ENCODE data around the gene SRC.
A peak's percentile ranks its signal among the peaks of the same experiment; 100 is the strongest.

The SRC gene

DNA sequence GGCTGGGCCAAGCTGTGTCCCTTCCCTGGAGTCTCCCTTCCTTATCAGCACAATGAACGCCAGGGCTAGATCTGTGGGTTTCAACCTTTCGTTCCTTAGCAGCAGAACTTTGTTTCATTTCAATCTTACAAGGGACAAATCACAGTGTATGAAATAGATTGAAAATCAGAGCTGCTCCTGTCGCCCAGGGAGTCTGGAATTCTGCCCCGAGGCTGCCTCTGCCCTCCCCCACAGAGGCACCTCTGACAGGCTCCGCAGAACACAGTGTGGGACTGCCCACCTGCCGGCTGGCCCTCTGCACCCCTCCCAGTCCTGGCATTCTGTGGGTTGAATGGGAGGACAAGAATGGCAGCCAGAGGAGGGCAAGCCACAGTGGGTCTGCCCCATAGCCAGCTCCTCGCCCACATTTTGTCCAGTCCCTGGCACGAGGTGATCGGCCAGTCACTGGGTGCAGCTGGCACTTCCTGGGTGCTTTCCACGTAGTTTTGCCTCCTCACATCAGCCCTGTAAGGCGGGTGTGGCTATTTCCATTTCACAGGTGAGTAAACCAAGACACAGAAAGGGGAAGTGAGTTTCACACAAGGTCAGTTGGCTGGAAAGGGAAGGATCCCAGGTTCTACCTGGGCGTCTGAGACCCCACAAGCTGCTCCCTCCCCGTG, 30.4 kb upstream of the SRC start:
- ATAC-seq, result no peak

DNA sequence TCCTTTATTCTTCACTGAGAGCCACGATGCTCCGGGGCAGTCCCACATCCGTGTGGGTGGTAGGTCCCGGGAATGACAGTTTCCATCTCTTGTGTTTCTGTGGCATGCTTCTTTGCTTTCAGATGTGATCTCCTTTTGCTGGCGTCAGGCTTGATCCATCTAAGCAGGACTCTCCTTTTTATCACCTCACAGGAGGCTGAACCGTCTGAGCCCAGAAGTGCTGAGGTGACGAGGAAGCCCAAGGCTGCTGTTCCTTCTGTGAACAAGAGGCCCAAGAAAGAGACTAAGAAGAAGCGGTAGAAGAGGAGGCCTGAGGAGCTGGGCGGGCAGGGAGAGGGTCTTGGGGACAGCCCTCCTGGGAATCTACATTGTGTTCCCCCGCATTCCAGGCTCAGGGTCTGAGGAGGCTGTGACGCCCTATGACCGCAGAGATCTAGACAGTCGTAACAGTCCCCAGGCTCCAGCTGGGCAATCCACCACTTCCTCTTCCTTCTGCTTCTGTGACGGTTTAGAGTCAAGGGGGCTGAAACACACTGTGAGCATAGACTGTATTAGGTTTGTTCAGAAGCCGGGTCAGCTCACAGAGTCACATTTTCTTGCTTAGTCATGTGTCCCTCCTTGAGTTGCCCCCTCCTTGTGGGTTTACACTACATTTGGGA, 29.7 kb upstream of the SRC start:
- peak; percentile 46 to 76 for ATAC-seq

DNA sequence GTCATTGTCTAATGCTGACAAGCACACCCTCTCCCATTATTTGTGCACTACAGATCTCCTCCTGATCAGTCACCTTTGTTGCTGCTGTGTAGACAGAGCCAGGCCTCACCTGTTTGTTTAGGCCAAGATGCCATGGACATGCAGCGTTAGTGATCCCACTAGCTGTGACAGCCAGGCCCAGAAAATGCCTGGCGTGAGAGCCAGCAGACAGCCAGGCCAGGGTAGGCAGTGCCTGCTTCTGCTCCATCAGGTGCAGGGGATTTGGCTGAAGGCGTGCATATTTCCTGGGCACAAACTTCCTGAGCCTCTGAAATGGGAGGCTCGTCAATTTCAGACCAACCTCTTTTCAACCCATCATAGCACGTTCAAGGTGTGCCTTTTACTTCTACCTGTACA, 29.2 kb upstream of the SRC start:
- no peak for ATAC-seq

DNA sequence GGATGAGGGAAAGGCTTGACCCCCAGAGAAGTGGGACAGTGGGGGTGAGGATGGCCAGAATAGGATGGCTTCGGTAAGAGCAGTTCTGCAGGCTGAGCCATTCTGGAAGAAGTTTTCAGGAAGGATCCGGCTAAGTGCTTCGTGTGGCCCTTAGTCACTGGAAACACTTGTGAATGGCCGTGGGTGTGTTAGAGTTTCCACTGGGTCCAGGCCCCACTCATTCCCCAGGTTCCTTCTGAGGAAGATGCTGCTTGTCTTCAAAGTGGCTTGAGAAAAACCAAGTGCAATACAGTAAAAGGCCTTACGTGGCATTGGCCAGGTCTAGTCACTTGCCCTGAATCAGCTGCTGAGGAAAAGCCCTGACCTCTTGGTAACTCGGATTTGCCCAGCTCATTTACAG, 28.6 kb upstream of the SRC start:
- ATAC-seq, result no peak

DNA sequence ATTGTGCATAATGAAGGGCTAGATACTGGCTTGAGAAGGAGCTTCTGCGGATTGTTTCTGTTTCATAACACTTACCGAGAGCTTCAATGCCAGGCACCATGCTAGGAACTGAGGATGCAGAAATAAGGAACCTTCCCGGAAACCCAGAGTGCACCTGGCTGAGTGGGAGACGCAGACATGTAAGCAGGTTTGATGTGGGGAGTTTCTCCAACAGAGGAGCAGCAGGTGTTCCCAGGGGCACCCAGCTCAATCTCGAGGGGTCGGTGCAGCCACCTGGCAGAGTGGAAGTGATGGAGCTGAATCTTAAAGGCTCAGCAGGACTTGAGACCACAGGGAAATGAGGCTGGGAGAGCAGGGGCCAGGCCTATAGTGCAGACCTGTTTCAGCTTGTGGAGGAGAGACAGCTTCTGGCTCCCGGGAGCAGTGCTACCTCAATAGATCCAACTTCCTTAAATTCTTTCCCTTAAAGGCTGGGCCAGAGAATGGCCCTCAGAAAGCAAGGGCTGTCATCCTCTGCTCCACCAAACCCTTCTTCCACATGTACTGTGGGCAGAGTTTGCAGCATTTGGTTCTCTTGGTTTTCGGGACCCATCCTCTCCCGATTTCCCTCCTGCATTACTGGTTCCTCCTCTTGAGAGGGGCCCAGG, 27.8 kb upstream of the SRC start:
- no peak for ATAC-seq

DNA sequence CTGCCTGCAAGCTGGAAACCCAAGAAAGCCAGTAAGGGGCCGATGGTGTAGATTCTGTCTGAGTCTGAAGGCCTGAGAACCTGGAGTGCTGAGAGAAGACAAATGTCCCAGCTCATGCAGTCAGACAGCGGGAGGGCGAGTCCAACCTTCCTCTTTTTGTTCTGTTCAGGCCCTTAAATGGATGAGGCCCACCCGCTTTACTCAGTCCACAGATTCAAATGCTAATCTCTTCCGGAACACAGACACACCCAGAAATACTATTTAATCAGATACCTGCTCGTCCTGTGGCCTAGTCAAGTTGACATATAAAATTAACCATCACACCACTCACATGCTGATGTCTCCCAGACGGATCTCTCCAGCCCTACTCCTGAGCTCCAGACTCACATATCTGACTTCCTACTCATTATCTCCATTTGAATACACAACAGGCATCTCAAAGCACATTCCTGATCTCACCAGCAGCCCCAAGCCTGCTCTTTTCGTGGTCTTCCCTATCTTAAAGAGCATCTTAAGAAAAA, 26.7 kb upstream of the SRC start:
- no peak for ATAC-seq

DNA sequence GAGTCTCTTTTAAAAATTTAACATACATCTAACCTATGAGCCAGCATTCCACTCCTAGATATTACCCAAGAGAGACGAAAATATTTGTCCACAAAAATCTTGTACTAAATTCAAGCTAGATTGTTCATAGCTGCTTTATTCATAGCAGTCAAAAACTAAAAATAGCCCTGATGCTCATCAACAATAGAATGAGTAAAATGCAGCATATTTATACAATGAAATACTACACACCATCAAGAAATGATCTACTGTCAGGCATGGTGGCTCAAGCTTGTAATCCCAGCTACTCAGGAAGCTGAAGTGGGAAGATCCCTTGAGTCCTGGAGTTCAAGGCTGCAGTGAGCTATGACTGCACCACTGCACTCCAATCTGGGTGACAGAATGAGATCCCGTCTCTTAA, 22.0 kb upstream of the SRC start:
- ATAC-seq, result no peak

DNA sequence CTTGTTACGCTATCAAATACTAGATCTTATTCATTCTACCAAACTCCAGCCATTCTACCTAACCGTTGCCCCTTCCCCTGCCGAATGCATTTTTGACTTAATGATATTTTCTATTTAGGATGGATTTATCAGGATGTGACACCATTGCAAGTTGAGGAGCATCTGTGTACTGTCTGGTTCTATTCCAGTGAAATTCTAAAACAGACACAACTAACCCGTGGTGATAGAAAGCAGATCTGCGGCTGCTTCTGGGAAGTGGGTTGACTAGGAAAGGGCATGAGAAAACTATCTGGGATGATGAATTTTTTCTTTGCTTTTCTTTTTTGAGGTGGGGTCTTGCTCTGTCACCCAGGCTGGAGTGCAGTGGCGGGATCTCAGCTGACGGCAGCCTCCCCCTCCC, 20.7 kb upstream of the SRC start:
- ATAC-seq, result no peak

DNA sequence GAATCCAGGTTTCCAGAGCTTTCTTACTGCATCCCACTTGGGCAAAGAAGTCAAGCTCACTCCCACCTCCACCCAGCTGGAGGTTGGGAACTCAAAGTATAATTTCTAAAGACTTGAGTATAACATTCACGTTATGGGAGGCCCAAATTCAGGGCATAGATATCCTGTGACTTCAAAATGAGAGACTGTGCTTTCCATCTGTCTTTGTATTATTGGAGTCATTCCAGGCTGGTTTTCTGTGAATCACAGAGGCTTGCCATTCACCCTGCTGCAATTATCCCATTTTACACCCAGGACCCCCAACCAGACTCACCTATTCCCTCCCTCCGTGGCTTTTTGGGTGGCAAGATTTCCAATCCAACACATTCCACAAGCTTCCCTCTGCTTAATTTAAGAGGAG, 19.3 kb upstream of the SRC start:
- ATAC-seq, result no peak

DNA sequence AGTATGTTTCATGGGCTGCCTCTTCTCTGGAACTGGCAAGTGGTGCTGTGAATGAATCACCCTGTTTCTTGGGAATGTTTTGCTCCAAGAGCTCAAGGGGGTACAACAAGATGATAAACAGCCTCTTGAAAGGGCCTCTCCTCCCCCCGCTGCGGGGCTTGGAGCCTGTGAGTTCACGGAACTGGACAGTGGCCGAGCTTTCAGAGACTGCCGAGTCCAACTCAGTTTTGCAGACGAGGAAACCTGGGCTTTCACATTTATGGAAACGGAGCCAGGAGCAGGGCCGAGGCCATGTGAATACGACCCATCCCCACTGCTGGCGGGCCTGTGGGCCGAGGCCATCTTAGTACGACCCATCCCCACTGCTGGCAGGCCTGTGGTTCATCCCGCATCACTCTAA, 18.2 kb upstream of the SRC start:
- no peak for ATAC-seq

DNA sequence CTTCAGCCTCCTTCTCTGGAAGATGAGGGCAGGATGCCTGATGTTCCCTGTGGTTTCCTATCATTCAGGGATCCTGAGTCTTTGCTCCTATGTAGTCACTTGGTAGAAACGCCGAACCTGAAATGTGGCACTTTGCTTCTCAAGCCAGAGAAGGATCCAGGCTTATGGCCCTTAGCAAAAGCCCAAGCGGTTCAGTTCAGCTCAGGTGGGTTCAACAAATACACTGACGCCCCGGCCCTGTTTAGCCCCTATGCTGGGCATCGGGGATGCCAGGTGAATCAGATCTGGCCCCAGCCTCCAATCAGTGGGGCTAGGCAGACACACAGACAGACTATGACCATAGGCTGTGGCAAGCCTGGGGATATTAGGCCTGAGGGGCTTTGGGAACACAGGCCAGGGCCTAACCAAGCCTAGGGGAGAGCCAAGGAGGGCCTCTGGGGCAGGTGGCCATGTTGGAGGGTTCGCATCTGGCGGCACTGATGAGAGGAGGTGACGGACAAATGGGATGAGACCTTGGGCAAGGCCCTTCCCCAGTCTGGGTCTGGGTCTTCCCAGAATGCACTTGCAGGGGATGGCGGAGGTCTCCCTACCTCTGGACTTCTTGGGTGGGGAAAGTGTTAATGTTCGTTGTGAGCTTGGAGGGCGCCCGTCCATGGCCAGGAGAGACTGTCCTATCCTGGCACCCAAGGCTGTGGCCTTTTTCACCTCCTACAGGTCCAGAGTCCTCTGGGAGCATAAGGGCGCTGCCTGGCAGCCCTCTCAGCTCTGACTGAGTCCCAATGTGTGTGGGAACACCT, 17.6 kb upstream of the SRC start:
- ATAC-seq, result no peak

DNA sequence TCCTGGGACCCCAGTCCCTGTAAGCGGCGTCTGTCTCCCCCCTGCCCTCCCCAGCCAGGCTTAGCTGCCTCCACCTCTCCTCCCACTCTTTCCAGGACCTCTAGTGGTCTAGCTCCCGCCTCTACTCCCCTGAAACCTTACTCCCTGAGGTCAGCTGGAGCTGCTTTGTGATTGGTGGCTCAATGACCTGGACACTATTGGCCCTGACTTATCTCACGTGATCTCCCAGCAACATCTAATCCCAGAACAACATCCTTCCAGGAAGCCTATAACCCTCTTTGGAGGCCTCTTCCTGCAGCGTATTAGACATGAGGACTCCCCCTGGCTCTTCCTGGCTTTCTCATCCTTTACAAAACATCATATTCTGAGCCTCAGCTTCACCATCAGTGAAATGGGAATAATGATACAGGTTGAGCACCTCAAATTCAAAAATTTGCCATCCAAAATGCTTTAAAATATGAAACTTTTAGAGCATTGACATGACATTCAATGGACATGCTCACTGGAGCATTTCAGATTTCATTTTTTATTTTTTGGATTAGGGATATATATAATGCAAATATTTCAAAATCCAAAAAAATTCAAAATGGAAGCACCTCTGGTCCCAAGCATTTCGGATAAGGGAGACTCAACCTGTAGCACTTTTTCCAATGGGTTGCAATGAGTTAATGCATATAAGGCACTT, 16.3 kb upstream of the SRC start:
- ATAC-seq, result no peak

DNA sequence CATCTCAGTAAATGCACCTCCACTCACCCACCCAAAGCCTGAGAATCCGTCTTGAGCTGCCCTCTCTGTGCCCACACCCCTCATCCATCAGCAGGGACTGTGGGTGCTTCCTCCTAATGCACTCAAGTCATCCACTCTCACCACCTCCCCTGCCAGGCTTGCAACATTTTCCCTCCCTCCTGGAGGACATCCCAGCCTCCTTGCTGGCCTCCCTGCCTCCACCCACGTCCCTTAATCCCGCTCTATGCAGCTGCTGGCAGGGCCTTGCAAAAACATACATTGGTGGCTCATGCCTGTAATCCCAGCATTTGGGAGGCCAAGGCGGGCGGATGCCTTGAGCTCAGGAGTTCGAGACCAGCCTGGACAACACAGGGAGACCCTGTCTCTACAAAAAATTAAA, 15.6 kb upstream of the SRC start:
- no peak for ATAC-seq

DNA sequence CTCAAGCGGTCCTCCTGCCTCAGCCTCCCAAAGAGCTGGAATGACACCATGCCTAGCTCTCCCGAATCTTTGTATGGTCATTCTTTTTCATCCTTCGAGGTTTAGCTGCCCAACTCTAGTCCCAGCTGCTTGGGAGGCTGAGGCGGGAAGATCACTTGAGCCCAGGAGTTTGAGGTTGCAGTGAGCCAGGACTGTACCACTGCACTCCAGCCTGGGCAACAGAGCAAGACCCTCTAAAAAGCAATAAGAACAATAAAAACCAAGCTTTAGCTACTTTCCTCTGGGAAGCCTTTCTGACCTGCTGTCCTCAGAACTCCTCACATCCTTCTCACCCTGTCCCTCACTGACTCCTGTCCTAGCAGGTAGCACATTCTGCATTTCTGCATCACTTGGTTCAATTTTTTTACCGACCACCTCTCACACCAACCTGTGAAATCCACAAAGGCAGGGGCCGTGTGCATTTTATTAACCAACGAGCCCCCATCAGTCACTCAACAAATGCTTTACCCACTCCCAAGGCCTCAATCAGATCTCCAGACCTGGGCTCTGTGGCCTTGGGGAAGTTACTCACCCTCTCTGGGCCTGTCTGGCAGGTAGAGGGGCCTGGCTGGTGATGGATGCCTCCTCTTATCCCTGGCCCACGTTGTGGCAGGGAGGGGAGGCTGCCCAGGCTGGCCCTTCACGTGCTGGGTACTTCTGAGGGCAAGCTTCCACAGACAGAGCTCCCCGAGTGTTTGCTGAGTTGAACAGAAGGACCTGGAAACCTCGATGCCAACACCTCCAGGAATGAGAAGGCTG, 14.7 kb upstream of the SRC start:
- ATAC-seq, result no peak

DNA sequence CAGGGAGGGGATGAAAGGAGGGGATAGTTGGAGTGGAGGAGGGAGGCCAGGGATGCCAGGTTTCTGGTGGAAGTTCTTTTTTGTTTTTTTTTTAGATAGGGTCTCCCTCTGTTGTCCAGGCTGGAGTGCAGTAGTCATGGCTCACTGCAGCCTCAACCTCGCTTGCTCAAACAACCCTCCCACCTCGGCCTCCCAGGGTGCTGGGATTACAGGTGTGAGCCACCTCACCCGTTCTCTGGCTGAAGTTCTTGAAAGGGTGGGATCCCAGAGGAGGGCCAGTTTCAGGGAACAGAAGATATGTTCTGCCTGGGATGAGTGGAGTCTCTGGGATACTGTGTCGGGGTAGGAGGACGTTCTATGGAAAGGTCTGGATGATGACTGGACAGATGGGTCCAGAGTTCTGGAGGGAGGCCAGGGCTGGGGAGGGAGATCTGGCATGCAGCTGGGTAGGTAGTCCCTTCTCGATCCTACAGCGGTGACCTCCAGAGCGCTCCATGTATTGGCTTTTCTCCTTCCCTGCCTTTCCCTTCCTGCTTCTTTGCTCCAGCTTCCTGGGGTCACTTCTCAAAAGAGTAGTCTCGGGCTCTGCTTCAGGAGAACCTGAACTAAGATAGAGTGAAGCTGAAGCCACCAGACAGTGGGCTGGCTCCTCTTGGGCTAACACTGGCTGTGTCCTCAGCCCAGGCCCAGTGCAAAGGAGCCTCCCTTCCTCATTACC, 12.7 kb upstream of the SRC start:
- ATAC-seq, result no peak

DNA sequence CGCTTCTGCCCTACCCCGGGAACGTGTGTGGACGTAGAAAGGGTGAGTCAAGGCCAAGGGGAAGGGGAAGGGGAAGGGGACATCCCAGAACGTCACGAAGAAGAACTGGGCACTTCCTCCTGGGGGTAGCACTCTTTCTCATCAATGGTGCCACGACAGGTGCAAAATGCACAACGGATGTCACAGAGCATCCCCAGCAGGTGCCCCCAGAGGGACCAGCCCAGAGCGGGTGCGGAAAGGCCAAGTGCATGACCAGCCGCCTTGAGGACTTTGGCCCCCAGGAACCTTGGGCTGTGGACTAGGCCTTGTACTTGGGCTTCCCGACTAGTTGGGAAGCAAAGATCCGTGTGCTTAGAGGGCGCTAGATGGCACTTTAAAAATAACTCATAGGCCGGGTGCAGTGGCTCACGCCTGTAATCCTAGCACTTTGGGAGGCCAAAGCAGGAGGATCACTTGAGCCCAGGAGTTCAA, 12.1 kb upstream of the SRC start:
- ATAC-seq, result no peak

DNA sequence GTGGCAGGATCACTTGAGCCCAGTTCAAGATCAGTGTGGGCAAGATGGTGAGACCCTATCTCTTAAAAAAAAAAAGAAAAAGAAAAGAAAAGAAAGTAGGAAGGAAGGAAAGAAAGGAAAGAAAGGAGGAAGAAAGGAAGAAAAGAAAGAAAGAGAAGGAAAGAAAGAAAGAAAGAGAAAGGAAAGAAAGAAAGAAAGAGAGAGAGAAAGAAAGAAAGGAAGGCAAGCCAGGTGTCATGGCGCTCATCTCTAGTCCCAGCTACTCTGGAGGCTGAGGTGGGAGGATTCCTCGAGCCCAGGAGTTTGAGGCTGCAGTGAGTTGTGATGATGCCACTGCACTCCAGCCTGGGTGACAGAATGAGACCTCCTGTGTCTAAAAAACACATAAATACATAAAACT, 11.5 kb upstream of the SRC start:
- no peak for ATAC-seq

DNA sequence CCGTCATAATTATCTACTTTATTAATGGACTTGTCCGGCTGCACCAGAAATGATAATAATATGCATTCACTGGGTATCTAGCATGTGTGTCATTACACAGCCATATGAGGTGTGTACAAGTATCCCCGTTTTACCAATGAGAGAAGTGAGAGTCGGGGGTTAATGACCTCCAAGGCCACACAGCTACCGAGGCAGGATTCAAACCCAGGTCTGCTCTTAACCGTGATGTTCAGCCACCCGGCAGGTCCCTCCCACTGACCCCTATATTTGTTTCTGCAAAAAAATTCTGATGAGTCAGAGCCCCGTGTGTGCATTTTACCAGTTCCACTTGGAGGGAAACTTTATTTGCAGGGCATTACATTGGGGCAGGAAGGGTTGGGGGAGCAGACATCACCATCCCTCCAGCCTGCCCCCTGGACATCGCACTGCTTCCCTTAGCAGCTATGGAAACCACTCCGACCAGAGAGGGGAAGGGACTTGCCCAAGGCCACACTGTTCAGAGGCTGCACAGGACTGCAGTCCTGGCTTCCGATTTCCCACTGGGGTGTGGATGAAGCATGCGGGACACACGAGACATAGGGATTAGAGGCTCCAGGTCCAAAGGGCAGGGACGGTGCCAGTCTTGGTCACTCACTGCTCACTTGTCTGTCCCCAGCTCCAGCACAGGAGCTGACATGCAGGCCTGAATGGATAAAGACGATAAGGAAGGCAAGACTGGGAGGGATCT, 10.1 kb upstream of the SRC start:
- no peak for ATAC-seq

DNA sequence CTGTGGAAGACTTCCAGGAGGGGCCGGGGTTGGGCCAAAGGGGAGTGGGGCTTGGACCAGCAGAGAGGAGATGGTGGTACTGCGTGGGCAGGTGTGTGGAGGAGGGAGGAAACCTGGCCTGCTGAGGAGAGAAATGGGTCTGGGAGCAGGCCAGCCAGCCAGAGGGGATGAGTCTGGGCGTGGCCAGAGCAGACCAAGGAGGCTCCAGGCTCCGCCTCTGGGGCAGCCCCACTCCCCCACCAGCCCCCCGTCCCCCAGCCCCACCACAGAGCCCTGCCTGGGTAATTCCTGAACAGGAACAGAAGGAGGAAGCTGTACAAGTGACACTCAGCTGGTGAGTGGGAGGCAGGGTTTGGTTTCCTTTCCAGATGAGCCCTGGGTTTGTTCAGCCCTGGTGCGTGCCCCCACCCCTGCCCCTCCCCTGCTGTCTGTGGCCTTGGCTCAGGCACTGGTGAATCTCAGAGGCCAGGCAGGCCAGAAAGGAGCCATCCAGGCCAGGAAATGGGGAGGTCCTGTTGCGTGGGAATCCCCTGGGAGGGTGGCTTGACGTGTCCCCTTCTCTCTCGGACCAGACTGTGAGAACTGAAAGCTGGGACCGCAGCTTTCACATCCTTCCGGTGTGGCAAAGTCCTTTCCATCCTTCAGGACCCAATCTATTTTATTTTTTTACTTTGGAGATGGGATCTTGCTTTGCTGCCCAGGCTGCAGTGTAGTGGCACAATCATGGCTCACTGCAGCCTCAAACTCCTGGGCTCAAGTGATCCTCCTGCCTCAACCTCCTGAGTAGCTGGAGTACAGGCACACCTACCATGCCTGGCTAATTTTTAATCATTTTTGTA, 9.4 kb upstream of the SRC start:
- peak; percentile 65 to 71 for ATAC-seq
